Body of pancreas (tissue), 4 donors: Measurements from ENCODE around the gene PKP2.

Experiments
- POLR2A ChIP-seq, 3 donors: fragments of 450-650 bp; IDR thresholded peaks; one replicate each; pipeline ENCODE4 v1.6.1; 2016; ENCODE audit warnings: antibody characterized with exemption in 3 of 3, mild to moderate bottlenecking in 2 of 3
- TF ChIP-seq, protein P1 (sequence below), 7 experiments: fragments of 450-650 bp in 4 of 7; fragments of 200-600 bp in 3 of 7; sonication (generic) in 3 of 7; IDR thresholded peaks; one replicate each; pipeline ENCODE4 v1.5.1; 2016 to 2019; ENCODE audit warnings: antibody characterized with exemption in 7 of 7

DNA sequence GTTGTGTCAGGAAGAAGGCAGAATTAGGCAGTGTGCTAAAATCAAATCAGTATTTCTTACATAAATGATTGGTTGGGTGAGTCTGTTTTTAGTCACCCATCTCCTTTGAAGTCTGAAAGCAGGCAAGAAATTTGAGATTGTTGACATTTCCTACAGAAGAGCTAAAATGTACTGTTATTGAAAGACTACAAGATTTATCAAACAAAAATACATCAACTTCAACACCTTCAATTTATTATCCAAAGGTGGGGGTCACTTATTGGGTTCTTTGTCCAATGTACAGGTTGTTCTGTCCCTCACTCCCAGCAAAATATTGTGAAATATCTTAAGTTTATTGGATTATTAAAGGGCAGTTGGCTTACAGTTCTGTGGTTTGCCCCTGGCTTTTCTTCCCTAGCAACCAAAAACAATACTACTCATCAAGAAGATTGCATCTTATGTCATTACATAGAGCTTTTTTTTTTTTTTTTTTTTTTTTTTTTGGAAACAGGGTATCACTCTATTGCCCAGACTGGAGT is 20.6 kb upstream of the PKP2 start:
- TF ChIP-seq, protein P1, sequence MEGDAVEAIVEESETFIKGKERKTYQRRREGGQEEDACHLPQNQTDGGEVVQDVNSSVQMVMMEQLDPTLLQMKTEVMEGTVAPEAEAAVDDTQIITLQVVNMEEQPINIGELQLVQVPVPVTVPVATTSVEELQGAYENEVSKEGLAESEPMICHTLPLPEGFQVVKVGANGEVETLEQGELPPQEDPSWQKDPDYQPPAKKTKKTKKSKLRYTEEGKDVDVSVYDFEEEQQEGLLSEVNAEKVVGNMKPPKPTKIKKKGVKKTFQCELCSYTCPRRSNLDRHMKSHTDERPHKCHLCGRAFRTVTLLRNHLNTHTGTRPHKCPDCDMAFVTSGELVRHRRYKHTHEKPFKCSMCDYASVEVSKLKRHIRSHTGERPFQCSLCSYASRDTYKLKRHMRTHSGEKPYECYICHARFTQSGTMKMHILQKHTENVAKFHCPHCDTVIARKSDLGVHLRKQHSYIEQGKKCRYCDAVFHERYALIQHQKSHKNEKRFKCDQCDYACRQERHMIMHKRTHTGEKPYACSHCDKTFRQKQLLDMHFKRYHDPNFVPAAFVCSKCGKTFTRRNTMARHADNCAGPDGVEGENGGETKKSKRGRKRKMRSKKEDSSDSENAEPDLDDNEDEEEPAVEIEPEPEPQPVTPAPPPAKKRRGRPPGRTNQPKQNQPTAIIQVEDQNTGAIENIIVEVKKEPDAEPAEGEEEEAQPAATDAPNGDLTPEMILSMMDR (IDR thresholded peaks at IDR 0.05), result no peak
- TF ChIP-seq POLR2A (IDR thresholded peaks at IDR 0.05), result no peak
